Brain pericyte (primary cell): ENCODE data around the gene OBSCN.

ENCODE experiments used
- DNase-seq: peaks from one replicate; pipeline ENCODE4 v3.0.0-alpha.2; 2012; ENCODE audit warnings: low read depth, low spot score

Gene OBSCN

DNA sequence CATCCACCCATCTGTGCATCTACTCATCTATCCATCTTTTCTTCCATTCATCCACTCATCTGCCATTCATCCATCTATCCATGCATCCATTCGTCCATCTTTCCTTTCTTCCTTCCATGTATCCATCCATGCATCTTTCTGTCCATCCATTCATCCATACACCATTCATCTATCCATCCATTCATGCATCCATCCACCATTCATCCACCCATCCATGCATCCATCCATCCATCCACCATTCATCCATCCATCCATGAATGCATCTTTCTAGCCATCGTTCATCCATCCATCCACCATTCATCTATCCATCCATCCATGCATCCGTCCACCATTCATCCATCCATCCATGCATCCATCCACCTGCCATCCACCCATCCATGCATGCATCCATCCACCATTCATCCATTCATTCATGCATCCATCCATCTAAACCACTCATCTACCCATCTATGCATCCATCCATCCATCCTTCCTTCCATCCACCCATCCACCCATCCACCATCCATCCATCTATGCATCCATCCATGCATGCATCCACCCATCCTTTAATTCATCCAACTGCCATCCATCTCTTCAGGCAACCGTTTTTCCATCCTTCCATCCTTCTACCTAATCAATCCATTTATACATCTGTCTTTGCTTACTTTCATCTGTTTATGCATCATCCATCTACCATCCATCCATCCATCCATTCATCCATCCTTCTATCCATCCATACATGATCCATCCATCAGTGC, 111.7 kb downstream of the OBSCN start:
- no peak for DNase-seq

DNA sequence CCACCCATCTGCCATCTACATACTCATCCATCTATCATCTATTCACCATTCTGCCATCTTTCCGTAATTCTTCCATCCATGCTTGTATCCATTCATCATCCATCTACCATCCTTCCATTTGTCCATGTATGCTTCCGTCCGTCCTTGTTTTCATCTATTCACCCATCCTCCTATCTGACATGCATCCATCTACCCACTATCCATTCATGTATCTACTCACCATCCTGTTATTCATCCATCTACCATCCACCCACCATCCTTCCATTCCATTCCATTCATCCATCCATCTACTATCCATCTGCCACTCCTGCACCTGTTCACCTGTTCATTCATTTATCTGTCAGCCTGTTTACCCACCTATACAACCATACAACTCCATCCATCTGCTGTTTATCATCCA, 112.5 kb downstream of the OBSCN start:
- no peak for DNase-seq

DNA sequence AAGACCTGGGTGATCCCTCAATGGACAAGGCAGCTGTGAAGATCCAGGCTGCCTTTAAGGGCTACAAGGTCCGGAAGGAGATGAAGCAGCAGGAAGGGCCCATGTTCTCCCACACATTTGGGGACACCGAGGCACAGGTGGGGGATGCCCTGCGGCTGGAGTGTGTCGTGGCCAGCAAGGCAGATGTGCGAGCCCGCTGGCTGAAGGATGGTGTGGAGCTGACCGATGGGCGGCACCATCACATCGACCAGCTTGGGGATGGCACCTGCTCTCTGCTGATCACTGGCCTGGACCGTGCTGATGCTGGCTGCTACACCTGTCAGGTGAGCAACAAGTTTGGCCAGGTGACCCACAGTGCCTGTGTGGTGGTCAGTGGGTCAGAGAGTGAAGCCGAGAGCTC, 113.6 kb downstream of the OBSCN start:
- no peak for DNase-seq

GRCh38 chr1:228321895-228322294, 114.1 kb downstream of the OBSCN start:
- no peak for DNase-seq

DNA sequence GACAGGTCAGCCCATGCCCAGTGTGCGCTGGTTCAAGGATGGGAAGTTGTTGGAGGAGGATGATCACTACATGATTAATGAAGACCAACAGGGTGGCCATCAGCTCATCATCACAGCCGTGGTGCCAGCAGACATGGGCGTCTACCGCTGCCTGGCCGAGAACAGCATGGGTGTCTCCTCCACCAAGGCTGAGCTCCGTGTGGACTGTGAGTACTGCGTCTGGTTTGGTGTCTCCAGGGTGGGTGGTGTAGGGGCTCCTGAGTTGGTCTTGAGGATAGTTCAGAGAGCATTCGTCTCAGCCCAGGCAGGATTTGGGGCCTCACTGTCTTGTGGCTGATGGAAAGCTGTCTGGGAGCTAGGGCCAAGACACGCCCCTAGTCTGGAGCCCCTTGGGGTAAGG, 115.6 kb downstream of the OBSCN start:
- no peak for DNase-seq

GRCh38 chr1:228325267-228325666, 117.4 kb downstream of the OBSCN start:
- DNase-seq, result no peak

DNA sequence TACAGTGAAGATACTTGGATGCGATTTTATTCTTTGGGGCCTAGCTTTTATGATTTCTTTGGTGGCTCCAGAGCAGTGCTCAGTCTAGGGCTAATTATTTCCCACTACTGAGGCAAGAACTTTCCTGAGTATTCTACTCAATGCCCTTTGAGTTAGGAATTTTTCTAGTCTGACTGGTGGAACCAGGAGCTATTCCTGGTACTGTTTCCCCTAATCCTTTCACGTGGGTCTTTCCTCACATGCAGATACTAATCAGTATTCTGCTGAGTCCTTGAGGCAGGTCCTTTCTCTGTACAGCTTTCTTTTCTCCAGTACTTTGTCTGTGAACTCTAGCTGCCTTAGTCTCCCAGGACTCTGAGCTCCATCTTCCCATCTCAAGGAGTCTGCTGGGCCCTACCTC, 122.0 kb downstream of the OBSCN start:
- DNase-seq, result no peak

- no peak for DNase-seq
Observed at GRCh38 chr1:228332797-228333738, 125.2 kb downstream of the OBSCN start.

DNA sequence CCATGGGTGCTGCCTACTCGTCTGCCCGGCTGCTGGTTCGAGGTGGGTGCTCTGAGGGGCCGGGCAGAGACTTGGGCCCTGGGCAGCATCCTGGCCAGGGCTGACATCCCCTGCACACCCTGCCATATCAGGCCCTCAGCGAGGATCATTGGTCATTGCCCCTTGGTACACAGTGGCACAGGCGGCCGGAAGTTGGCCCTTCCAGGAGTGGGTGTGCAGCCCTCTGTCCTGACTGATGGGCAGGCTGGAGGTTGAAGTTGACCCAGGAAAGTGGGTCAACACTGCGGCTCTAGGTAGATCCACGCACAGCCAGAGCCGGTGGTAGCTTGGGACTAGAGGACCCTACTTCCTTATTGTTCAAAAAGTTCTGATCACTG, 125.9 kb downstream of the OBSCN start:
- DNase-seq, result no peak

DNA sequence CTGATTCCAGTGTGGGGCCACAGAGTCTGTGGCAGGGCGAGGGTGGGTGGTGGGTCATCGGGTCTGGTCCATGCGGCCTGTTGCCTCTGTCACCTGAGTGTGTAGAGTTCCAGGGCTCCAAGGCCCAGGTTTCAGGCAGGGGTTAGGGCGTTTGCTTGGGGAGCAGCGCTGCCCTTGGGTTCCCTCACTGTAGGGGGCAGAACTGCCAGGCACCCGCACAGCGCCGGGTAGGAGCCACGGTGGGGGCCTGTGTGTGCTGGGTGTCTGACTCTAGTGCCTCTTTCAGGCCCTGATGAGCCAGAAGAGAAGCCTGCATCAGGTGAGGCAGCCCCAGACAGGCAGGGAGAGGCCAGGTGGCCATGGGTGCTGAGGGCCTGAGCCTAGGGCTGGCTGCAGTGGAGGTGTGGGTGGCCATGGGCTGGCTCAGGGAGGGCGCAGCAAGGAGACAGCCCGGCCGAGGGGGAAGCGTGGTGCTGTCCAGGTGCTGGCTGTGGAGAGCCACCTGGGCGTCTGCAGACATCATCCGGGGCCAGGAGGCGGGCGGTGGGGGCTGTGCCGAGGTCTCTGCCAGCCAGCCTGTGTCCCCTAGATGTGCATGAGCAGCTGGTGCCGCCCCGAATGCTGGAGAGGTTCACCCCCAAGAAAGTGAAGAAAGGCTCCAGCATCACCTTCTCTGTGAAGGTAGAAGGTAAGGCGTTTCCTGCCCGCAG, 126.5 kb downstream of the OBSCN start:
- no peak for DNase-seq

DNA sequence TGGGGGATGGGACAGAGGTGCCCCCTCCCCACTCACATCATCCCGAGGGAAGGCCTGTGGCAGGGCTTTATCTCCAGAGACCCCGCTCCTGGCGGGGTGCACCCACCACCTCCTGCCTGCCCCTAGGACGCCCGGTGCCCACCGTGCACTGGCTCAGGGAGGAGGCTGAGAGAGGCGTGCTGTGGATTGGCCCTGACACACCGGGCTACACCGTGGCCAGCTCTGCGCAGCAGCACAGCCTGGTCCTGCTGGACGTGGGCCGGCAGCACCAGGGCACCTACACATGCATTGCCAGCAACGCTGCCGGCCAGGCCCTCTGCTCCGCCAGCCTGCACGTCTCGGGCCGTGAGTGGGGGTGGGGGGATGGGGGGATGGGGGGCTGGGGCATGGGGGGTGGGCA, 127.1 kb downstream of the OBSCN start:
- no peak for DNase-seq

- no peak for DNase-seq
Observed at GRCh38 chr1:228335406-228336307, 127.8 kb downstream of the OBSCN start.

DNA sequence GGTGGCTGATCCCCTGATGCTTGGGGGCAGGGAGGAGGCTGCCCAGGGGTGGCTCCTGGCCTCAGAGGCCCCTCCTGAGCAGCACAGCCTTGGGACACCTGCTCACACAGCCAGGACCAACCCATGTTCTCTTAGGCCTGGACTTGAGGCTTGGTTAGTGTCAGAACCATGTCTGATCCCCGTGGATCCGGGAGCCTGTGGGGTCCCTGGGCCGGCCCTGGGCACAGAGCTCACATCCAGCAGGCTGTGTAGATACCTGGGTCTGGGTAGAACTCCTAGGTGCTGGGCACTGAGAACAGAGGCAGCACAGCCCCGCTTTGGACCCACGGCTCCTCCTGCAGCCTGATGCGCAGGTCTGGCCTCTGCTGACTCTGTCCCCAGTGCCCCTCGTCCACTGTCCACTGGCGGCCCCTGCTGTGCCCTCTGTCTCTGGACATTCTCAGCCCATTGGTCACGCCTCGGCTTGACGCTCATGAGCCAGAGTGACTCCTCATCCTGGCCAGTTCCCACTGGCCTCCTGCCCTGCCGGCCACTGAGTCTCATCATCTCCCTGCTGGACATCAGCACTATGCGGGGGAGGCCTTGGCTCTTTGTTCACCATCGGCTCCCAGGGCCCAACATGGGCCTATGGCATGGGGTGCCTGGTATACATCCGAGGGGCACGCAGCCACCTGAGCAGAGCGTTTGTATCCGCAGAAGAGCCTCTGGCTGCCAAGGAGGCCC, 128.6 kb downstream of the OBSCN start:
- no peak for DNase-seq

DNA sequence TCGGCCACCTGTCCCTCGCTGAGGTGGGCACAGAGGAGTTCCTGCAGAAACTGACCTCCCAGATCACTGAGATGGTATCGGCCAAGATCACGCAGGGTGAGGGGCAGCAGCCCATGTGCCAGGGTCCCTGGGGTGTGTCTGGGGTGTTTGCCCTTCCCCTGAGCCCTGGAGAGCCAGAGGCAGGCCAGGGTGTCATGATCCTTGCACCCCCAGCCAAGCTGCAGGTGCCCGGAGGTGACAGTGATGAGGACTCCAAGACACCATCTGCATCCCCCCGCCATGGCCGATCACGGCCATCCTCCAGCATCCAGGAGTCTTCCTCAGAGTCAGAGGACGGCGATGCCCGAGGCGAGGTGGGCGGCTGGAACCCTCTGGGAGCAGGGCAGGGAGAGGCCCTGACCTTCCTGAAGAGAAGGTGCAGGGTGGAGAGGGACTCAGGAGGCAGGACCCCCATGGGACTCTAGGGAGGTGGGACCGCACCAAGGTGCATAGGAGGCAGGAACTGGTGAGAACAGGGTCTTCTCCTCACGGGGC, 129.3 kb downstream of the OBSCN start:
- DNase-seq, result no peak

GRCh38 chr1:228337711-228338520, 130.1 kb downstream of the OBSCN start:
- DNase-seq, result no peak

GRCh38 chr1:228338521-228339051, 130.7 kb downstream of the OBSCN start:
- no peak for DNase-seq

DNA sequence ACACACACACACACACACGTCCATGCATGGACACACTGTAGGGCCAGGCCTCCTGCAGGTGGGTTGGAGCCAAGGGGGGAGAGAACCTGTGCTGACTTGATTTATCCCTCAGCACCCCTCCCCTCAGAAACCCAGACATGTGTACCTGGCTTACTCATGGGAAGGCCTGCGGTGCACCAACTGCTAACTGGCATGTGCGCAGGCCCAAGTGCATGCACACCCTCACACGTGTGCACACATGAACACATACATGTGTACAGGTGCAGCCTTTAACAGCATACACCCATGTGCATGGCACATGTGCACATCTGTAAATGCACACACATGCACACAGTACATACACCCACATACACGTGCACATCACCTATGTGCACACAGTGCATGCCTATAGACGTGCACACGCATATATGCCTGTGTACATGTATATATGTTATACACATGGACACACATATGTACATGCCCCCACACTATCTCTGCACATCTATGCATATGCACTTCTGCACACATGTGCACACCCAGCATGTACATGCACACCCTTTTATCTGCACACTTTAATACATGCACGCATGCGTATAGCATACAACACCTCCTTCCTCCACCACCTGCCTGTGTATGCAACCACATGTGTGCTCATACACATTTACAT, 131.3 kb downstream of the OBSCN start:
- no peak for DNase-seq

GRCh38 chr1:228339766-228340685, 132.2 kb downstream of the OBSCN start:
- DNase-seq, result no peak
